ENCODE data around the gene ADGRF5.

Gene ADGRF5

GRCh38 chr6:46923476-46923875, 1.7 kb upstream of the ADGRF5 start:
- DNase-seq: no peak
- TF ChIP-seq GATA1 (IDR thresholded peaks at IDR 0.05; ENCODE audit: low read depth, low read length): no peak
- no peak for TF ChIP-seq POLR2A (IDR thresholded peaks at IDR 0.05; ENCODE audit: low read length)

GRCh38 chr6:46921059-46921458, 679 bp downstream of the ADGRF5 start:
- no peak for TF ChIP-seq GATA1 (IDR thresholded peaks at IDR 0.05; ENCODE audit: low read depth, low read length)
- TF ChIP-seq POLR2A (IDR thresholded peaks at IDR 0.05; ENCODE audit: low read length): no peak
- no peak for DNase-seq

- TF ChIP-seq POLR2A (IDR thresholded peaks at IDR 0.05; ENCODE audit: low read length) (no peak), GATA1 (IDR thresholded peaks at IDR 0.05; ENCODE audit: low read depth, low read length) (no peak)
- no peak for DNase-seq
Measured at GRCh38 chr6:46918806-46919205, 2.9 kb downstream of the ADGRF5 start.

- no peak for DNase-seq
- TF ChIP-seq GATA1 (IDR thresholded peaks at IDR 0.05; ENCODE audit: low read depth, low read length): no peak
- no peak for TF ChIP-seq POLR2A (IDR thresholded peaks at IDR 0.05; ENCODE audit: low read length)
Measured at GRCh38 chr6:46917002-46917545, 4.7 kb downstream of the ADGRF5 start.

- TF ChIP-seq POLR2A (IDR thresholded peaks at IDR 0.05; ENCODE audit: low read length): no peak
- TF ChIP-seq GATA1 (IDR thresholded peaks at IDR 0.05; ENCODE audit: low read depth, low read length): no peak
- no peak for DNase-seq
Measured at GRCh38 chr6:46915866-46916265, 5.9 kb downstream of the ADGRF5 start.

- TF ChIP-seq GATA1 (IDR thresholded peaks at IDR 0.05; ENCODE audit: low read depth, low read length) (no peak), POLR2A (IDR thresholded peaks at IDR 0.05; ENCODE audit: low read length) (no peak)
- no peak for DNase-seq
Measured at GRCh38 chr6:46915380-46915779, 6.4 kb downstream of the ADGRF5 start.

GRCh38 chr6:46914279-46914810, 7.4 kb downstream of the ADGRF5 start:
- DNase-seq: no peak
- no peak for TF ChIP-seq POLR2A (IDR thresholded peaks at IDR 0.05; ENCODE audit: low read length)
- TF ChIP-seq GATA1 (IDR thresholded peaks at IDR 0.05; ENCODE audit: low read depth, low read length): no peak

- no peak for TF ChIP-seq POLR2A (IDR thresholded peaks at IDR 0.05; ENCODE audit: low read length)
- no peak for TF ChIP-seq GATA1 (IDR thresholded peaks at IDR 0.05; ENCODE audit: low read depth, low read length)
- no peak for DNase-seq
Measured at GRCh38 chr6:46909371-46909770, 12.4 kb downstream of the ADGRF5 start.

- no peak for TF ChIP-seq POLR2A (IDR thresholded peaks at IDR 0.05; ENCODE audit: low read length)
- no peak for TF ChIP-seq GATA1 (IDR thresholded peaks at IDR 0.05; ENCODE audit: low read depth, low read length)
- no peak for DNase-seq
Measured at GRCh38 chr6:46906776-46907175, 15.0 kb downstream of the ADGRF5 start.

- no peak for TF ChIP-seq GATA1 (IDR thresholded peaks at IDR 0.05; ENCODE audit: low read depth, low read length)
- TF ChIP-seq POLR2A (IDR thresholded peaks at IDR 0.05; ENCODE audit: low read length): no peak
- no peak for DNase-seq
Measured at GRCh38 chr6:46904117-46904516, 17.6 kb downstream of the ADGRF5 start.

- no peak for DNase-seq
- TF ChIP-seq POLR2A (IDR thresholded peaks at IDR 0.05; ENCODE audit: low read length) (no peak), GATA1 (IDR thresholded peaks at IDR 0.05; ENCODE audit: low read depth, low read length) (no peak)
Measured at GRCh38 chr6:46903175-46903574, 18.6 kb downstream of the ADGRF5 start.

- DNase-seq: no peak
- TF ChIP-seq POLR2A (IDR thresholded peaks at IDR 0.05; ENCODE audit: low read length): no peak
- TF ChIP-seq GATA1 (IDR thresholded peaks at IDR 0.05; ENCODE audit: low read depth, low read length): no peak
Measured at GRCh38 chr6:46901882-46902314, 19.8 kb downstream of the ADGRF5 start.

- DNase-seq: no peak
- TF ChIP-seq GATA1 (IDR thresholded peaks at IDR 0.05; ENCODE audit: low read depth, low read length) (no peak), POLR2A (IDR thresholded peaks at IDR 0.05; ENCODE audit: low read length) (no peak)
Measured at GRCh38 chr6:46900266-46900665, 21.5 kb downstream of the ADGRF5 start.

GRCh38 chr6:46899659-46900058, 22.1 kb downstream of the ADGRF5 start:
- no peak for DNase-seq
- TF ChIP-seq GATA1 (IDR thresholded peaks at IDR 0.05; ENCODE audit: low read depth, low read length) (no peak), POLR2A (IDR thresholded peaks at IDR 0.05; ENCODE audit: low read length) (no peak)

- DNase-seq: no peak
- TF ChIP-seq GATA1 (IDR thresholded peaks at IDR 0.05; ENCODE audit: low read depth, low read length): no peak
- TF ChIP-seq POLR2A (IDR thresholded peaks at IDR 0.05; ENCODE audit: low read length): no peak
Measured at GRCh38 chr6:46898006-46898405, 23.7 kb downstream of the ADGRF5 start.

Measured in erythroblast (primary cell).